Heart right ventricle (tissue), 16 donors: Measurements from ENCODE around the gene GPR183. TPM values are rescaled to one million over a fixed set of nuclear protein-coding genes. Genes with fewer than 3 reads are reported as not detected.
A peak's percentile ranks its signal among the peaks of the same experiment; 100 is the strongest.

Experiments used
- ATAC-seq, 8 donors: fragments of 200-7000 bp; cut with Tn5 transposase; one replicate each; pipeline ENCODE4 v1.9.1; 2020; ENCODE audit warnings: mild to moderate bottlenecking in 8 of 8, moderate library complexity in 8 of 8, moderate number of reproducible peaks in 1 of 8
- DNase-seq, 2 donors: peaks; one replicate each; pipeline ENCODE4 v3.0.0-alpha.2; 2020
- H3K27ac ChIP-seq, 10 donors: fragments of 200-600 bp; sonication (generic) in 2 of 10; one replicate each; pipeline versions ENCODE4 v1.5.0 to v1.8.0; 2020 to 2022; ENCODE audit warnings: mild to moderate bottlenecking in 3 of 10
- H3K27me3 ChIP-seq, 7 donors: fragments of 200-600 bp; one replicate each; pipeline ENCODE4 v1.8.0; 2021 to 2022; ENCODE audit warnings: mild to moderate bottlenecking in 2 of 7
- H3K36me3 ChIP-seq, 9 donors: fragments of 200-600 bp; sonication (generic) in 1 of 9; one replicate each; pipeline versions ENCODE4 v1.5.0 to v1.8.0; 2020 to 2022; ENCODE audit warnings: mild to moderate bottlenecking in 2 of 9
- H3K4me1 ChIP-seq, 9 donors: fragments of 200-600 bp; sonication (generic) in 1 of 9; one replicate each; pipeline versions ENCODE4 v1.5.0 to v1.8.0; 2020 to 2022; ENCODE audit warnings: mild to moderate bottlenecking in 4 of 9
- H3K4me3 ChIP-seq, 10 donors: fragments of 200-600 bp; sonication (generic) in 2 of 10; one replicate each; pipeline versions ENCODE4 v1.5.0 to v1.8.0; 2020 to 2022; ENCODE audit warnings: mild to moderate bottlenecking in 7 of 10, moderate library complexity in 2 of 10
- H3K9me3 ChIP-seq, 11 donors: fragments of 200-600 bp in 10 of 11; sonication (generic) in 2 of 11; one replicate each; pipeline versions ENCODE4 v1.5.0 to v1.8.0; 2013 to 2022; ENCODE audit warnings: mild to moderate bottlenecking in 2 of 11, control low read depth in 1 of 11, moderate library complexity in 1 of 11
- WGBS, 2 donors: extraction: QIAGEN DNeasy Blood & Tissue Kit; methylation state at CpG; one replicate each; pipeline ENCODE4 v1.1.7; 2013; ENCODE audit warnings: inconsistent platforms in 1 of 2; 5-methylcytosine and 5-hydroxymethylcytosine counted together
- intact Hi-C, 10 donors: fragments of 100-400 bp; cut with DNase I; formaldehyde crosslinking; loops; one replicate each; pipeline versions ENCODE4 v1.11.1 to v1.14.2; 2022
- polyA plus RNA-seq, 2 donors: library from polyadenylated mRNA; stranded (reverse); fragments of 200-250 nt; gene quantifications; one replicate each; pipeline ENCODE4 v1.2.3, GENCODE V29; 2013
- total RNA-seq, 10 donors: library from RNA; stranded (reverse); fragmentation: NEBNext Ultra II Directional in 3 of 10; extraction: Animal tissue kit (Norgen Biotek cat#: 25700) in 3 of 10; gene quantifications; one replicate each; pipeline versions ENCODE4 v1.2.1 to v1.2.4, GENCODE V29; 2021 to 2023
- TF ChIP-seq, protein P1 (sequence below), 9 donors: fragments of 200-600 bp; sonication (generic) in 2 of 9; IDR thresholded peaks; one replicate each; pipeline versions ENCODE4 v1.5.0 to v1.8.0; 2021 to 2022; ENCODE audit warnings: antibody characterized with exemption in 9 of 9, mild to moderate bottlenecking in 5 of 9, moderate library complexity in 1 of 9
- donor health status: Arrhythmogenic right ventricular cardiomyopathy.
- donor health status: ischemic (EF 13 %, LVEDD 7.1; RV severe dilation, severe dysfunction).
- donor health status: healthy with polysubstance abuse.
- donor health status: DM: no; HTN: yes; CAD: no.
- donor health status: DM: no; HTN: no; CAD: no.
- donor health status: ischemic (EF 25% LVEDD 6.9; RV normal size, moderate dysfunction).
- donor health status: ischemic (EF 25% LVEDD 5.7; RV mildly dilated, moderate dysfunction).
- donor health status: healthy.
- donor health status: DM: yes; HTN: yes; CAD: no.
- donor health status: Ischemic cardiomyopathy.
- donor health status: ischemic (EF 35%, LVEDD 5.7; RV mildly dilated, moderate dysfunction).
- donor health status: nonischemic (EF 11% LVEDD 7.7; RV severe dilation, severe dysfunction).
- donor health status: DM: yes; HTN: yes; CAD: no.
- donor health status: PGD.
- donor health status: ischemic (EF 29% LVEDD 5.4; RV normal size, mild dysfunction).
- donor health status: nonischemic (EF 23%, LVEDD 6.1; RV moderate dilation, normal function).

The GPR183 gene
- total and polyA plus RNA-seq, 12 donors = 0.49 to 8.6 (median 2.0) TPM

GRCh38 chr13:99332456-99332855 is 25.3 kb upstream of the GPR183 start:
- peak in 1 of 8 donors; percentile 39 for ATAC-seq

DNA sequence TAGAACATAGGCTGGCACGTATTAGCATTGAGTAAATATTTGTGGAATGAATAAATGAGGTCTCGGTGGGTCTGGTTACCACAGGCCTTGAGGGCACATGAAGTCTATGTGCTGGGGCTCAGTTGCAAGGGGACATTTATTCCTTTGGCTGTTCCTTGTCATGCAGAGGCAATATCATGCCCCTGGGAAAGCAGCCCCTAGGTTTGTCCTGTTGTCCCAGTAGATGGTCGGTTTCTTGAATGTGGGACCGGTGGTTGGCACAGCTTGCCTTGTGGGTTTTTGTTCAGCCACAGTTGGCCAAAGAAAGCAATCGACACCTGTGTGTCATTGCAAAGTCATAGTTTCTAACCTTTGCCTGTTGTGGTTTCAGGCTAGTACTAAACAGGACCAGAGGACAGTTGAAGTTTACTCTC is 24.7 kb upstream of the GPR183 start:
- ATAC-seq (no peak), DNase-seq (no peak)
- Histone ChIP-seq H3K27ac (no peak overlapping the region), H3K36me3 (peaks cover 0 to 43% (median 7%) of the 10 kb centered on the region in 9 donors), H3K4me1 (peaks cover 0 to 13% (median 0%) of the 10 kb centered on the region in 9 donors), H3K9me3 (no peaks in the 10 kb centered on the region), H3K27me3 (no peaks in the 10 kb centered on the region), H3K4me3 (no peak overlapping the region)
- intact Hi-C loops = no loop called here
- 92 to 96% methylated on average over 5 of the region's 5 CpGs for WGBS, 2 donors
- TF ChIP-seq, protein P1, sequence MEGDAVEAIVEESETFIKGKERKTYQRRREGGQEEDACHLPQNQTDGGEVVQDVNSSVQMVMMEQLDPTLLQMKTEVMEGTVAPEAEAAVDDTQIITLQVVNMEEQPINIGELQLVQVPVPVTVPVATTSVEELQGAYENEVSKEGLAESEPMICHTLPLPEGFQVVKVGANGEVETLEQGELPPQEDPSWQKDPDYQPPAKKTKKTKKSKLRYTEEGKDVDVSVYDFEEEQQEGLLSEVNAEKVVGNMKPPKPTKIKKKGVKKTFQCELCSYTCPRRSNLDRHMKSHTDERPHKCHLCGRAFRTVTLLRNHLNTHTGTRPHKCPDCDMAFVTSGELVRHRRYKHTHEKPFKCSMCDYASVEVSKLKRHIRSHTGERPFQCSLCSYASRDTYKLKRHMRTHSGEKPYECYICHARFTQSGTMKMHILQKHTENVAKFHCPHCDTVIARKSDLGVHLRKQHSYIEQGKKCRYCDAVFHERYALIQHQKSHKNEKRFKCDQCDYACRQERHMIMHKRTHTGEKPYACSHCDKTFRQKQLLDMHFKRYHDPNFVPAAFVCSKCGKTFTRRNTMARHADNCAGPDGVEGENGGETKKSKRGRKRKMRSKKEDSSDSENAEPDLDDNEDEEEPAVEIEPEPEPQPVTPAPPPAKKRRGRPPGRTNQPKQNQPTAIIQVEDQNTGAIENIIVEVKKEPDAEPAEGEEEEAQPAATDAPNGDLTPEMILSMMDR (IDR thresholded peaks at IDR 0.05) = no peak

More at GRCh38 chr13:99332456-99332855, 25.3 kb upstream of the GPR183 start:
- Histone ChIP-seq H3K36me3 (peaks cover 0 to 43% (median 7%) of the 10 kb centered on the region in 9 donors), H3K27me3 (no peaks in the 10 kb centered on the region), H3K27ac (peak overlapping the region in 1 of 10 donors; percentile 27), H3K4me1 (peaks cover 0 to 13% (median 0%) of the 10 kb centered on the region in 9 donors), H3K4me3 (no peak overlapping the region), H3K9me3 (no peaks in the 10 kb centered on the region)
- 81 to 86% methylated on average over 9 of the region's 9 CpGs for WGBS, 2 donors
- intact Hi-C loops = no loop called here
- no peak for DNase-seq
- TF ChIP-seq, protein P1 (IDR thresholded peaks at IDR 0.05) = no peak

DNA sequence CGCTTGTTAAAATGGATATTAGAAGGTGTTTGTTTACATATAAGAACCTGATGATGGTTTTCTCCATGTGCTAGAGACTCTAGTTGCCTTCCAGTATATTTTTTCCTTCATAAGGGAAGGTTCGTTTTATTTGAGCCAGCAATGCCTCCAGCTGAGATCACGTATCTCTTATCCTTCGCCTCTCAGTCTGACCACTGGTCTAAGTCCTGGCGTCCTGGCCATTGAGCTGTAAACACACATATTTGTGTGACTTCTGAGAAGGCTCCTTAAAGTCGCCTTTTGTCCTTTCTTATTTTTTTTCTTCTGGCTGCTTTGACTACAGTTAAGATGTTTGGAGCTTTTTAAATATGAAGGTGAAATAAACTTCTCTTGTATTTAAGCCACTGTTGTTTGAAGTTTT is 23.7 kb upstream of the GPR183 start:
- 64 to 71% methylated on average over 6 of the region's 6 CpGs for WGBS, 2 donors
- H3K36me3 ChIP-seq = peaks cover 0 to 37% (median 7%) of the 10 kb centered on the region in 9 donors
- TF ChIP-seq, protein P1 (IDR thresholded peaks at IDR 0.05) = no peak

DNA sequence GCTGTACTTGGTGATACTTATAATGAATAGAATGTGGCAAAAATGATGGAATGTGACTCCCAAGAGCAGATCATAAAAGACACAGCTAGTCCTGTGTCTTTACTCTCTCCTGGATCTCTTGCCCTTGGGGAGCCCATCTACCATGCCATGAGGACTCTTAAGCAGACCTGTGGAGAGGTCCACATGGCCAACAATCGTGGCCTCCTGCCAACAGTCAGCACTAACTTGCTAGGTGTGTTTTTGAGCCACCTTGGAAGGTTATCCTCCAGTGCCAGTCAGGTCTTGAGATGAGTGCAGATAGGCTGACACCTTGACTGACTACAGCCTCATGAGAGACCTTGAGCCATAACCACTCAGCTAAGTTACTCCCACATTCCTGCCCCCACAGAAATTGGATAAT is 22.3 kb upstream of the GPR183 start:
- Histone ChIP-seq H3K27me3 (no peaks in the 10 kb centered on the region), H3K4me3 (no peak overlapping the region), H3K27ac (no peak overlapping the region), H3K9me3 (no peaks in the 10 kb centered on the region), H3K36me3 (peaks cover 0 to 40% (median 7%) of the 10 kb centered on the region in 9 donors), H3K4me1 (peaks cover 0 to 24% (median 0%) of the 10 kb centered on the region in 9 donors)
- intact Hi-C loops = no loop called here
- TF ChIP-seq, protein P1 (IDR thresholded peaks at IDR 0.05) = no peak
- no peak for ATAC-seq
- WGBS, 2 donors = 53 to 94% methylated on average over 1 of the region's 1 CpG
- no peak for DNase-seq

More for the DNA sequence above, 23.7 kb upstream of the GPR183 start:
- no peak overlapping the region for H3K4me3 ChIP-seq
- no peak overlapping the region for H3K27ac ChIP-seq
- H3K4me1 ChIP-seq = peaks cover 0 to 15% (median 0%) of the 10 kb centered on the region in 9 donors
- ATAC-seq (no peak), DNase-seq (no peak)
- intact Hi-C loops = no loop called here
- no peaks in the 10 kb centered on the region for H3K27me3 ChIP-seq
- no peaks in the 10 kb centered on the region for H3K9me3 ChIP-seq
